Temporal lobe (tissue), 2 donors: Measurements from ENCODE around the gene FASLG. TPM values are rescaled to one million over a fixed set of nuclear protein-coding genes. Genes with fewer than 3 reads are reported as not detected.

ENCODE experiments used
- small RNA-seq: library from RNA; depleted of rRNA; stranded (forward); fragments of <200 nt; gene quantifications from one replicate; pipeline ENCODE3, GENCODE V24; 2014; ENCODE audit warnings: low replicate concordance
- total RNA-seq: library from RNA; depleted of rRNA; stranded (reverse); fragments of >200 nt; gene quantifications from one replicate; pipeline ENCODE4 v1.2.3, GENCODE V29; 2014

The FASLG gene
- total RNA-seq, 1 donor from 2014 or later, result not detected

Small RNAs within 50 kb of the gene (small RNA-seq; reads per million reads assigned to genes)
- not detected for gene RNU6-693P

Other genes with a start within 250 kb of the FASLG start
- gene C1orf105, start 238.4 kb upstream of the FASLG start, total RNA-seq, result not detected
- gene PIGC, start 215.0 kb upstream of the FASLG start, total RNA-seq, result 17.2 TPM
- gene SUCO, start 126.0 kb upstream of the FASLG start, total RNA-seq, result 55.6 TPM